ENCODE data around the gene RASGRP3. TPM values are rescaled to one million over a fixed set of nuclear protein-coding genes. Genes with fewer than 3 reads are reported as not detected.

Gene RASGRP3
- total and polyA plus RNA-seq, 12 donors: 14.9 to 77.4 (median 64.4) TPM

GRCh38 chr2:33477473-33478468 lies 1.3 kb downstream of the RASGRP3 start:
- Histone ChIP-seq H3K4me1 (peaks cover 0 to 77% (median 59%) of the 10 kb centered on the region in 9 donors), H3K27me3 (no peaks in the 10 kb centered on the region), H3K36me3 (peaks cover 0 to 8% (median 0%) of the 10 kb centered on the region in 9 donors), H3K9me3 (no peaks in the 10 kb centered on the region), H3K4me3 (peak overlapping the region in 9 of 10 donors; percentile 21 to 68 (median 64)), H3K27ac (peak overlapping the region; percentile 10 to 94 (median 88))
- TF ChIP-seq, protein P1, sequence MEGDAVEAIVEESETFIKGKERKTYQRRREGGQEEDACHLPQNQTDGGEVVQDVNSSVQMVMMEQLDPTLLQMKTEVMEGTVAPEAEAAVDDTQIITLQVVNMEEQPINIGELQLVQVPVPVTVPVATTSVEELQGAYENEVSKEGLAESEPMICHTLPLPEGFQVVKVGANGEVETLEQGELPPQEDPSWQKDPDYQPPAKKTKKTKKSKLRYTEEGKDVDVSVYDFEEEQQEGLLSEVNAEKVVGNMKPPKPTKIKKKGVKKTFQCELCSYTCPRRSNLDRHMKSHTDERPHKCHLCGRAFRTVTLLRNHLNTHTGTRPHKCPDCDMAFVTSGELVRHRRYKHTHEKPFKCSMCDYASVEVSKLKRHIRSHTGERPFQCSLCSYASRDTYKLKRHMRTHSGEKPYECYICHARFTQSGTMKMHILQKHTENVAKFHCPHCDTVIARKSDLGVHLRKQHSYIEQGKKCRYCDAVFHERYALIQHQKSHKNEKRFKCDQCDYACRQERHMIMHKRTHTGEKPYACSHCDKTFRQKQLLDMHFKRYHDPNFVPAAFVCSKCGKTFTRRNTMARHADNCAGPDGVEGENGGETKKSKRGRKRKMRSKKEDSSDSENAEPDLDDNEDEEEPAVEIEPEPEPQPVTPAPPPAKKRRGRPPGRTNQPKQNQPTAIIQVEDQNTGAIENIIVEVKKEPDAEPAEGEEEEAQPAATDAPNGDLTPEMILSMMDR (IDR thresholded peaks at IDR 0.05): no peak
- intact Hi-C loops (cut with DNase I): loop anchor here (5.0 to 10.0 kb wide), 6 partner anchors 57 to 107 kb away; no protein-coding TSS in a partner anchor
- DNase-seq: peak in 1 of 2 donors; percentile 57
- 57 to 62% methylated on average over 20 of the region's 20 CpGs for WGBS, 2 donors
- peak in 4 of 8 donors; percentile 7 to 11 (median 8) for ATAC-seq

DNA sequence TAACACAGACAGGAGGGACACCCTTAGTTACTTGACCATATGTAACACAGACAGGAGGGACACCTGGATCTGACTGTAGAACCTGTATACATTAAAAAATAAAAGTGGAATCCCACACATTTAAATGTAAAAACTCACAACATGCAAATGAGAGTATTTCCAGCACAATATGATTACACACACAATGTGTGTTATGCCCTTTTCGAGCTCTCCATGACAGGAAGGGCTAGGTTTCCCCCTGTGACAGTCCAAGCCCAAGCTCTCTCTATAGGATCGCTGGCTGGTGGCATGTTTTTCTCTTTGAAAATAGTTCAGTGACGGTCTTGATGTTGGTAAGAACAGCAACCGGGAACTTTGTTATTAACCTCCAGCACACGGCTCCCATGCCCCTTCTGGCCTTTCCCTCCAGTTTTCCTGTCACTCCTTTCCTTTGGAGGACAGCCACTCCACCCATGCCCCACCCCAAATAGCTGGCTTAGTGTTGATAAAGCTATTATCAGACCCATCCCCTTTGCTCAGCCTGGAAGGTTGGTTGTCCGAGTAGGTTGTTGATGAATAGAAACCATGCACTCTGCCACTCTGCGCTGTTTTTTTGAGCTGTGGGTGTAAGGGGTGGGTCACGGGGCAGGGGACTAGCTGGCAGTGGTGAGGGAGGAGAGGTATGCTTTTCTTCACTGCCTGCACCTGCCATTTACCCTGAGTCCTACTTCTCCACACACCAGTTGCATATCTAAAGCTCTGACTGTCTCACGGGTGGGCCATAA lies 2.7 kb downstream of the RASGRP3 start:
- H3K27ac ChIP-seq: peak overlapping the region; percentile 5 to 94 (median 88)
- no peaks in the 10 kb centered on the region for H3K27me3 ChIP-seq
- H3K4me3 ChIP-seq: peak overlapping the region in 1 of 10 donors; percentile 1
- intact Hi-C loops (cut with DNase I): loop anchor here (5.0 to 10.0 kb wide), 6 partner anchors 56 to 106 kb away; no protein-coding TSS in a partner anchor
- H3K9me3 ChIP-seq: no peaks in the 10 kb centered on the region
- 24 to 35% methylated on average over 9 of the region's 9 CpGs for WGBS, 2 donors
- H3K36me3 ChIP-seq: peaks cover 0 to 8% (median 0%) of the 10 kb centered on the region in 9 donors
- TF ChIP-seq, protein P1 (IDR thresholded peaks at IDR 0.05): no peak
- ATAC-seq (peak in 6 of 8 donors; percentile 6 to 36 (median 14)), DNase-seq (peak; percentile 18 to 23)
- peaks cover 5 to 87% (median 73%) of the 10 kb centered on the region in 9 donors for H3K4me1 ChIP-seq

DNA sequence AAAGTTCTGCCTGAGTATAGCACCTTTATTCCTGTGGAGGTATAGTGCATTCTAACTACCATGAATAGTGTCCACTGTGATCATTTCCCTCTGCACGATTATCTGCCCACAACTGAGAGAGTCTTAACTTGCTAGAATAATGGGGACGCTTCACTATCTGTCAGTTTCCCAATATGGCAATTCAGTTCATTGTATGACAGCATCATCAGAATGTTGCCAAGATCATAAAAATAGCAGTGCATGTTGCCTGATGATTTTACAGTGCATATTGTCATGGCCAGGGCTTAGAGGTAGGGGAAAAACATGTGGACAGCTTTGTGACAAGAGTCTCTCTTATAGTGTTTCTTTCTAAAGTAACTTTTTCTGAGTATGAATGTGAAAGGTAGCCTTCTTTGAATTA lies 6.1 kb downstream of the RASGRP3 start:
- TF ChIP-seq, protein P1 (IDR thresholded peaks at IDR 0.05): no peak

More for the DNA sequence above, 6.1 kb downstream of the RASGRP3 start:
- intact Hi-C loops (cut with DNase I): no loop called here
- Histone ChIP-seq H3K36me3 (peaks cover 0 to 22% (median 0%) of the 10 kb centered on the region in 9 donors), H3K27ac (peak overlapping the region; percentile 30 to 91 (median 68)), H3K4me1 (peaks cover 7 to 84% (median 59%) of the 10 kb centered on the region in 9 donors), H3K27me3 (no peaks in the 10 kb centered on the region), H3K9me3 (peaks cover 0 to 19% (median 10%) of the 10 kb centered on the region in 11 donors), H3K4me3 (no peak overlapping the region)
- 18 to 22% methylated on average over 2 of the region's 2 CpGs for whole genome bisulfite sequencing, 2 donors
- DNase-seq (no peak), ATAC-seq (peak; percentile 42 to 74 (median 50))

All from heart right ventricle (tissue), 16 donors.